GM13976 (cell line): ENCODE results near the gene OGFRL1.

Experiments used
- DNase-seq: peaks from one replicate; pipeline ENCODE4 v3.0.0; 2012; ENCODE audit warnings: low spot score
- CTCF ChIP-seq: IDR thresholded peaks from 2 replicates; pipeline ENCODE4 v1.5.1; 2012; ENCODE audit warnings: borderline replicate concordance, mild to moderate bottlenecking; ENCODE audit not compliant: insufficient read depth; ENCODE audit errors: extremely low read depth, missing control alignments, control extremely low read depth
- in situ Hi-C: fragments of 300-500 bp; cut with MboI; formaldehyde crosslinking; loops from one replicate; pipeline ENCODE4 v1.12.0; 2022; ENCODE audit warnings: low sequenced_read_pairs, mixed read lengths, inconsistent platforms; ENCODE audit not compliant: unreplicated experiment

The OGFRL1 gene

DNA sequence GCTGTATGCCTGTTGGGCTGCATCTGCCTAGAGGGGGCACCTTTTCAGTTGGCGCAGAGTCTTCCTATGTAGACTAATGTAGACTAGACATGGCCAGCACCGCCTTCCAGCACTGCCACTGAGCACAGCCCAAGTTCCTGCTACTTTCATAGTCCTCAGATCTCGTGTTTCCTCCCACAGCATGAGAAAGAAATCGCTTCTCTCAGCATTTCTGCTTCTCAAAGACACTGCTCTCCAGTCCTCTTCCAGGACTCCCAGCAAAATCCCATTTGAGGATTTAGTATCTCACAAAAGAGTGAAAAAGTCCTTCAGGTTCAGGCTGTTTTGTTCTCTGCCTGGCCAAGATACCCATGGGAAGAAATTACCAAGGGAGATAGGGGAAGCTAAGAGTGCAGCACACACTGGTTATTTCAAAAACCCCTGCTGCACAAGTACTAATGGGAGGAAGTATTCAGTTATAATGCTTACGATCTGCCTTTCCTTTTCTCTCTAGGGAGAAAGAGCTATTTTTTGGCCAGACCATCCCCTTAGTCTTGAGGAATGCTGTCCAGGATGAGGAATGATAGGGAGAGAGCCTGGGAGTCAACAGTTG lies 35.7 kb downstream of the OGFRL1 start:
- in situ Hi-C loops: no loop called here
- no peak for DNase-seq
- TF ChIP-seq CTCF: no peak

- TF ChIP-seq CTCF: no peak
- no peak for DNase-seq
- in situ Hi-C loops: no loop called here
Observed at GRCh38 chr6:71326611-71327010, 38.0 kb downstream of the OGFRL1 start.

- no peak for DNase-seq
- in situ Hi-C loops: no loop called here
- no peak for TF ChIP-seq CTCF
Observed at GRCh38 chr6:71330501-71330900, 41.9 kb downstream of the OGFRL1 start.

- in situ Hi-C loops: no loop called here
- no peak for TF ChIP-seq CTCF
- DNase-seq: no peak
Observed at GRCh38 chr6:71332012-71332411, 43.4 kb downstream of the OGFRL1 start.

DNA sequence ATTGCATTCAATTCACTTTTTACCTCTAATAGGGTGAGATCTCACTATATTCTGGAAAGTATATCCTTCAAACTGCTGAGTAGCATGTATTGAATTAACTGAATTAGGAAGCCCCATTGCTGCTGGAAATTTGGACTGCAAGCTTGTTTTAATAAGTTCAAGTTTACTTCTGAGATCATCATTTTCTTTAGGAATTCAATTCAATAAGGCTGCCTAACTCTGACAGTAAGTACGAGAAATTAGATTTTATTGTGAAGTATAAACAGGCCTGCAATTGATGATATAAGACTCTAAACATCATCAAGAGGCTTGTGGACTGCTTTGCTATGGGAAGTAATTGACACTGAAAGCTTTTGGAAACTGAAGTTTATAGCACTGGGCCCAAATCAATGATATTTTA lies 44.4 kb downstream of the OGFRL1 start:
- in situ Hi-C loops: no loop called here
- TF ChIP-seq CTCF: no peak
- no peak for DNase-seq

- in situ Hi-C loops: no loop called here
- no peak for TF ChIP-seq CTCF
- DNase-seq: no peak
Observed at GRCh38 chr6:71333697-71334096, 45.1 kb downstream of the OGFRL1 start.

DNA sequence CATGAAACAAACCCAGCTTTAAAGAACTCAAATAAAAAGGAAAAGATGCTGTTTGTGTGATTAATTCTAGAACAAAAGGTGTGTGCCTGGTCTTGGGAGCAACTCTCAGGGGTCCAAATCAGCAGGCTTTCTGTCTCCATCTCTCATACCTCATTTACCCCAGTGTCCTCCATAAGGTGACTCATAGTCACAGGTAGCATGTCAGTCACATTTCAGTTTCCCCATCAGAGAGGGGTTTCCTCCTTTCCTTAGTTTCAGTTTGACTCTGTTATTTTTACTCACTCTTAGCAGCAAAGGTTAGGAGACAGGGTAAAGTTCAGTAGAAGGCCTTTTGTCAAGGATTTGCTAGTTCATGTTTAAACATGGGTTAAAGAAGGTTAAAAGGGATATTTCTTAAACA lies 46.2 kb downstream of the OGFRL1 start:
- DNase-seq: no peak
- TF ChIP-seq CTCF: no peak
- in situ Hi-C loops: no loop called here
